ENCODE measurements around the gene NMNAT2.

The NMNAT2 gene

DNA sequence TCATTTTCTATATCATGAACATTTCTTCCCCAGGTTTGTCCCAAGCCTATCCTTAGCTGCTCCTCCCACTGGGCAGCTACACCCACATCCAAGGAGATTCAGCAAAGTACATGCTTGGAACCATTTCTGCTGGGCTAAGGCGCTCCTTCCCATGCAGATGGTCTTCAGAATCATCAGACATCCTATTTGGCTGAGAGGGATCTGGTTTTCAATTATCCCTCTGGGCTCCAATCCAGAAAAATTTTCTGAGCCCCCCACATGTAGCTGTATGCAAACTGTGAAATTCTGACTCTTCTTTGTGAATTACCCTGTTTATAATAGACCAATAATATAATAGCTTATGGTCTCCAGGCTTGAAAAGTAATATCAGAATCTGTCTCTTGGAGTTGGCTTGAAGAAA is 132.9 kb downstream of the NMNAT2 start:
- no peak overlapping the region for H3K4me3 ChIP-seq (ENCODE audit: low read depth, low read length)
- in situ Hi-C loops (cut with HindIII; ENCODE audit: low sequenced_read_pairs) = no loop called here
- TF ChIP-seq, protein P1, sequence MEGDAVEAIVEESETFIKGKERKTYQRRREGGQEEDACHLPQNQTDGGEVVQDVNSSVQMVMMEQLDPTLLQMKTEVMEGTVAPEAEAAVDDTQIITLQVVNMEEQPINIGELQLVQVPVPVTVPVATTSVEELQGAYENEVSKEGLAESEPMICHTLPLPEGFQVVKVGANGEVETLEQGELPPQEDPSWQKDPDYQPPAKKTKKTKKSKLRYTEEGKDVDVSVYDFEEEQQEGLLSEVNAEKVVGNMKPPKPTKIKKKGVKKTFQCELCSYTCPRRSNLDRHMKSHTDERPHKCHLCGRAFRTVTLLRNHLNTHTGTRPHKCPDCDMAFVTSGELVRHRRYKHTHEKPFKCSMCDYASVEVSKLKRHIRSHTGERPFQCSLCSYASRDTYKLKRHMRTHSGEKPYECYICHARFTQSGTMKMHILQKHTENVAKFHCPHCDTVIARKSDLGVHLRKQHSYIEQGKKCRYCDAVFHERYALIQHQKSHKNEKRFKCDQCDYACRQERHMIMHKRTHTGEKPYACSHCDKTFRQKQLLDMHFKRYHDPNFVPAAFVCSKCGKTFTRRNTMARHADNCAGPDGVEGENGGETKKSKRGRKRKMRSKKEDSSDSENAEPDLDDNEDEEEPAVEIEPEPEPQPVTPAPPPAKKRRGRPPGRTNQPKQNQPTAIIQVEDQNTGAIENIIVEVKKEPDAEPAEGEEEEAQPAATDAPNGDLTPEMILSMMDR (IDR thresholded peaks at IDR 0.05; ENCODE audit: low read depth, low read length) = no peak

DNA sequence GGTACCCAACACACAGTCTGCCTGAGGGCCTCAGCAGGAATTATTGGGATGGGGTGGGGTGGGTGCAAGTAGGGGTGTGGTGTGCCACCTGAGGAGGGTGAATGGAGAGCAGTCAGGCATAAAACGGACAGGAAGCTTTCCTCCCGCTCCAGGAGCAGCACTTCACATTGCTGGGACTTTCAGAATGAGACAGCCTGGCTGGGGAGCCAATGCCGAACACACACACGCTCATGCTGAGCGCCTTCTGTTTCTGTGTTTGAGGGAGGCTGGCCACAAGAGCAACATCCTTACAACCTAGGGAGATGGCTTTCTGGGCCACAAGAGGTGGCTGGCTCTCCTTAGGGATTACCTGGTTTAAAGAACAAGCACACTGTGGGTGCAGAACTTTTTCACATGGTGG is 134.1 kb downstream of the NMNAT2 start:
- H3K4me3 ChIP-seq (ENCODE audit: low read depth, low read length) = no peak overlapping the region
- no peak for DNase-seq (ENCODE audit: low read depth, low spot score)
- in situ Hi-C loops (cut with HindIII; ENCODE audit: low sequenced_read_pairs) = no loop called here
- TF ChIP-seq, protein P1 (IDR thresholded peaks at IDR 0.05; ENCODE audit: low read depth, low read length) = no peak

More for the DNA sequence above, 132.9 kb downstream of the NMNAT2 start:
- no peak for DNase-seq (ENCODE audit: low read depth, low spot score)

DNA sequence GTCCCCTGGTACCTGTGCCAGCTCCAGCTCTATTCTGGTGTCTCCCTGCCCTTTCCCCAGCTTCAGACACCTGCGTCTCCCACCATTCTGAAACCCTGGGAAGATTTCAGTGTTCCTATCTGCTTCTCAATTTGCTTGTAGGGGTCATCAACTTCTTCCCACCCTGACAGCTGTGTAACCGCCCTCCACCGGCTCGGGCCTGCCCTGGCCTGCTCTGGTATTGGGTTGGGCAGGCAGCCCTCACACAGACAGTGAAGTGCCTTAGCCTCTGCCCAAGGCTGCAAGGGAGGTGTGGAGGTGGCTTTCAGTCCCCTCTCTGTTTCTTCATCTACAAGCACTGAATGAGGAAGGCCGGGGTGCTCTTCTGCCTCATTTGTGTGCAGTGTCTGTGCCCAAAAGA is 134.9 kb downstream of the NMNAT2 start:
- no peak for DNase-seq (ENCODE audit: low read depth, low spot score)
- in situ Hi-C loops (cut with HindIII; ENCODE audit: low sequenced_read_pairs) = no loop called here
- H3K4me3 ChIP-seq (ENCODE audit: low read depth, low read length) = no peak overlapping the region
- TF ChIP-seq, protein P1 (IDR thresholded peaks at IDR 0.05; ENCODE audit: low read depth, low read length) = no peak

DNA sequence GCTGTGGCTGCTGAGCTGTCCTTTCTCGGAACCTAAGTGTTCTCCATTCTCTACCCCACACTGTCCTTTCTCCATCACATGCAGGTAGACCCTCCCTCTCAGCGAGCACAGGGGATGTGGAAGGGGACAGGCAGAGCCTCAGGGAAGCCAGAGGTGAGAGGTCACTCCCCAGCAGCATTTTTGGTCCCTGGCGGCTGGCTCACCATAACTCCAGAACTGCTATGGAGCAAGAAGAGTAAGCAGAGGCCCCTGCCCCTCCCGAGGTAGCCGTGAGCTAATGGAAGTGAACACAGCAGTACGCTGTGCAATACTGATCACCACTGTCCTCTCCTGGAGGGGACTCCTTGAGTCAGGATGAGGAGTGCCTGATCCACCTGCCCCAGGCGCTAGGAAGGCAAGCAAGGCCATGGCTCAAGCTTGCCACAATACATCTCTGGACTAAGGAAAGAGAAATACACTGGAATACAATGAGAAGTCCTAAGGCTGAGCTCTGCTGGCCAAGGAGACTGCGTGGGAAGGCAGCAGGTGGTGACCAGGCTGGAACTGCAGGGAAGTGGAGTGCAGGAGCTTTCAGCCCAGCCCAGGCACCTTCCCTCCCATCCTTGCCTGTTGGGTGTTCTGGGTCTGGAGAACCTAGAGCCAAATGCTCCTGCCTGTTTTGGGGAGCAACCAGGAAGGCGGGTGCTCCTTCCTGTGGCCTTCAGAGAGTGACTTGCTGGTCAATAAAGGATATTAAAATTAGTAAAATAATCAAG is 135.9 kb downstream of the NMNAT2 start:
- H3K4me3 ChIP-seq (ENCODE audit: low read depth, low read length) = no peak overlapping the region
- TF ChIP-seq, protein P1 (IDR thresholded peaks at IDR 0.05; ENCODE audit: low read depth, low read length) = no peak
- in situ Hi-C loops (cut with HindIII; ENCODE audit: low sequenced_read_pairs) = no loop called here
- no peak for DNase-seq (ENCODE audit: low read depth, low spot score)

DNA sequence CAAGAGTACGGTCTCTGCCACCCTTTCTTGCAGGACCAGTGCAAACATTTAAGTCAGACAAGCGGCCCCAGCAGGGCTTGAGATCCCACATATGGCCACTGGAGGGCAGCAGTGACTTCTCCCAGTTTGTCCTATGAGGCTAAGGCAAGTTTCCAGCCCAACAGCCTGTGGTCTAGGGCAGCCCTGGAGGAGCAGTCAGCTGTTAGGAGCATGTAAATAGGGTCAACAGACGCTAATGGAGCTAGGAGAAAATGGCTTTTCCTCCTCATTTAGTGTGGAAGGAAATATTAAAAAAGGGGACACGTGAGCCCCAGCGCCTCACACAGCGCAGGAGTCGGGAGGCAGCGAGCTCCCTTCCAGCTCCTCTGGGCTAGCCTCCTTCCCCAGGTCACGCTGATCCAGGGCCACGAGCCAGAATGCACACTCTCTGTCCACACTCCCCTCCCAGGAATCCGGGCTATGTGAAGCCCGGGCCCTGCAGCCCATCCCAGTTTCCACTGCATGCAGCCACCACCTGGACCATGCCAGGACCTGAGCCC is 136.6 kb downstream of the NMNAT2 start:
- H3K4me3 ChIP-seq (ENCODE audit: low read depth, low read length) = no peak overlapping the region
- TF ChIP-seq, protein P1 (IDR thresholded peaks at IDR 0.05; ENCODE audit: low read depth, low read length) = peak; percentile 92
- peak; percentile 94 for DNase-seq (ENCODE audit: low read depth, low spot score)
- in situ Hi-C loops (cut with HindIII; ENCODE audit: low sequenced_read_pairs) = no loop called here

DNA sequence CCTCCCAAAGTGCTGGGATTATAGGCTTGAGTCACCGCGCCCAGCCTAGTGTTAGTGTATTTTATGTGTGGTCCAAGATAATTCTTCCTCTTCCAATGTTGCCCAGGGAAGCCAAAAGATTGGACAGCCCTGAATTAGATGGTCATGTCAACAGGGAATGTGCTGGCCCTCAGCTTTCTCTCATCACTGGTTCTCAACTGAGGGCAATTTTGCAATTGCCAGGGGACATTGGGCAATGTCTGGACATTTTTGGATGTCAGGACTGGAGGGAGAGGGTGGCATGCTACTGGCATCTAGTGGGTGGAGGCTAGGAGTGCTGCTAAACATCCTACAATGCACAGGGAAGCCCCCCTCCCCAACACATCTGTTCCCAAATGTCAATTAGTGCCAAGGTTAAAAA is 137.1 kb downstream of the NMNAT2 start:
- DNase-seq (ENCODE audit: low read depth, low spot score) = no peak
- TF ChIP-seq, protein P1 (IDR thresholded peaks at IDR 0.05; ENCODE audit: low read depth, low read length) = no peak
- H3K4me3 ChIP-seq (ENCODE audit: low read depth, low read length) = no peak overlapping the region
- in situ Hi-C loops (cut with HindIII; ENCODE audit: low sequenced_read_pairs) = no loop called here
